CD8-positive, alpha-beta memory T cell (primary cell): Measurements from ENCODE around the gene DMGDH. TPM values are rescaled to one million over a fixed set of nuclear protein-coding genes. Genes with fewer than 3 reads are reported as not detected.
A peak's percentile ranks its signal among the peaks of the same experiment; 100 is the strongest.

ENCODE experiments used
- CTCF ChIA-PET: fragments of 350-600 bp; sonication (Branson Sonifier 250); formaldehyde crosslinking; loops from one replicate; lab custom pipeline; 2021; ENCODE audit warnings: antibody characterized with exemption; lab: Charles Lee
- POLR2A ChIA-PET: fragments of 350-600 bp; sonication (Branson Sonifier 250); formaldehyde crosslinking; loops from one replicate; lab custom pipeline; 2021; ENCODE audit warnings: antibody characterized with exemption; lab: Charles Lee
- DNase-seq, 5 donors: peaks; one replicate each; pipeline versions ENCODE4 v3.0.0 to v3.0.0-alpha.2; 2020 to 2022; ENCODE audit warnings: mixed read lengths in 1 of 5
- H3K27ac ChIP-seq: one replicate; pipeline ENCODE4 v1.7.0; 2013; ENCODE audit warnings: low read depth, mild to moderate bottlenecking, low read length, moderate library complexity
- H3K27me3 ChIP-seq: 2 replicates; pipeline ENCODE4 v1.7.0; 2013; ENCODE audit warnings: low read length, mild to moderate bottlenecking; ENCODE audit not compliant: insufficient read depth, poor library complexity, severe bottlenecking
- H3K36me3 ChIP-seq: 2 replicates; pipeline ENCODE4 v1.7.0; 2013; ENCODE audit warnings: mild to moderate bottlenecking, low read length, moderate library complexity; ENCODE audit not compliant: insufficient read depth
- H3K4me1 ChIP-seq: 2 replicates; pipeline ENCODE4 v1.7.0; 2013; ENCODE audit warnings: mild to moderate bottlenecking, low read length, moderate library complexity; ENCODE audit not compliant: insufficient read depth
- H3K4me3 ChIP-seq: 2 replicates; pipeline ENCODE4 v1.7.0; 2013; ENCODE audit warnings: mild to moderate bottlenecking, low read length
- H3K9me3 ChIP-seq: 2 replicates; pipeline ENCODE4 v1.7.0; 2013; ENCODE audit warnings: mild to moderate bottlenecking, low read length
- H3K27ac Mint-ChIP-seq, 8 donors: one replicate each; pipeline ENCODE4 v1.8.0; 2020 to 2021; ENCODE audit warnings: mixed read lengths in 8 of 8, mild to moderate bottlenecking in 6 of 8, inconsistent platforms in 3 of 8, moderate library complexity in 3 of 8
- H3K27me3 Mint-ChIP-seq, 2 donors: one replicate each; pipeline ENCODE4 v1.8.0; 2020 to 2021; ENCODE audit warnings: mixed read lengths in 2 of 2, mild to moderate bottlenecking in 1 of 2, moderate library complexity in 1 of 2
- H3K36me3 Mint-ChIP-seq, 3 donors: one replicate each; pipeline ENCODE4 v1.8.0; 2020 to 2021; ENCODE audit warnings: mixed read lengths in 3 of 3, inconsistent platforms in 1 of 3, mild to moderate bottlenecking in 1 of 3
- H3K4me1 Mint-ChIP-seq, 3 donors: one replicate each; pipeline ENCODE4 v1.8.0; 2020 to 2021; ENCODE audit warnings: mixed read lengths in 3 of 3, inconsistent platforms in 1 of 3, mild to moderate bottlenecking in 1 of 3
- H3K4me3 Mint-ChIP-seq, 7 donors: one replicate each; pipeline ENCODE4 v1.8.0; 2020 to 2021; ENCODE audit warnings: mixed read lengths in 7 of 7, mild to moderate bottlenecking in 6 of 7, moderate library complexity in 4 of 7, inconsistent platforms in 2 of 7
- H3K9me3 Mint-ChIP-seq, 5 donors: one replicate each; pipeline ENCODE4 v1.8.0; 2020 to 2022; ENCODE audit warnings: mixed read lengths in 5 of 5, mild to moderate bottlenecking in 3 of 5, moderate library complexity in 2 of 5, inconsistent platforms in 1 of 5
- polyA plus RNA-seq: library from polyadenylated mRNA; unstranded; fragments of 300-500 nt; fragmentation: Illumina TruSeq; gene quantifications from one replicate; pipeline ENCODE4 v1.2.3, GENCODE V29; 2021
- total RNA-seq, 2 experiments: library from RNA; stranded (reverse); gene quantifications; one replicate each; pipeline ENCODE4 v1.2.3, GENCODE V29; 2021

The DMGDH gene
- total and polyA plus RNA-seq, 3 experiments from 2014 or later = not detected

DNA sequence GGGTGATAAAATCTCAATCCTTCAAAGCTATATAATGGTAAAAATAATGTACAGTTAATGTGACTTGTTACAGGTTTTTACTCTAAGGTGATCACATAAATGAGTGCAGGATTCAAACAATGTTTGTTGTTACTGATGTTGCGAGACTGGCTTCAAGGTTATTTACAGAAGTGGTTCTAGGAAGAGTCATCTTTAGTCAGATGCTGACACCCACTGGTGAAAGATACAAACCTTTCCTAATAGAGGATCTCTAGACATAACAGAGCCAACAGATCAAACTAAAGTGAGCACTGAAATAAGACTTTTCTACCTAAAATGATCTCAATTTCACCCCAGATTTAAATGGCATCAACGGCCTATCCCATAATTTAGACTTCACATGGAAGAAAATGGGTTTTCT is 104.6 kb downstream of the DMGDH start:
- Mint-ChIP-seq H3K27me3 (no peaks in the 10 kb centered on the region), H3K4me3 (no peak overlapping the region), H3K27ac (no peak overlapping the region), H3K36me3 (peaks cover 14 to 43% (median 16%) of the 10 kb centered on the region in 3 donors), H3K9me3 (no peaks in the 10 kb centered on the region), H3K4me1 (no peaks in the 10 kb centered on the region)
- no peak overlapping the region for H3K27ac ChIP-seq
- H3K4me3 ChIP-seq = no peak overlapping the region
- H3K9me3 ChIP-seq = no peaks in the 10 kb centered on the region
- CTCF ChIA-PET = no interaction called here
- no peak for DNase-seq
- POLR2A ChIA-PET = no interaction called here
- no peaks in the 10 kb centered on the region for H3K27me3 ChIP-seq
- H3K36me3 ChIP-seq = no peaks in the 10 kb centered on the region
- no peaks in the 10 kb centered on the region for H3K4me1 ChIP-seq

DNA sequence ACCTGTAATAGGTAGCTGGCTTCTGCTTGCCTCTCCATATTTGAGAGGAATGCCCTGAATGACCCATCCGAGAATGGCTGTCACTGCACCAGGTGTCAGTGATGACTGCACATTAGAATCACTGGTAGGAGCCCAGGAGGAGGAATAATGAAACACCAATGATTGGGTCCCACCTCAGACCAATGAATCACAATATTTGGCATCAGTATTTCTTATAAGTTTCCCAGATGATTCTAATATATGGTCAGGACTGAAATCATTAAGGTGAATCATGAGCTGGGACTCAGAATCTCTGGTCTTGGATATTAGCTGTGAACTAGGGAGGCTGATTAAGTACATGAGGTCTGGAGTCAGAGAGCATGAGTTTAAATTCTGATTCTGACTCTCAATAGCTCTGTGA is 107.7 kb downstream of the DMGDH start:
- no peaks in the 10 kb centered on the region for H3K9me3 Mint-ChIP-seq
- H3K27ac ChIP-seq = no peak overlapping the region
- no peaks in the 10 kb centered on the region for H3K9me3 ChIP-seq
- no peaks in the 10 kb centered on the region for H3K27me3 Mint-ChIP-seq
- no peaks in the 10 kb centered on the region for H3K4me1 ChIP-seq
- ChIA-PET CTCF (no interaction called here), POLR2A (no interaction called here)
- H3K36me3 Mint-ChIP-seq = peaks cover 16 to 37% (median 18%) of the 10 kb centered on the region in 3 donors
- no peak overlapping the region for H3K4me3 Mint-ChIP-seq
- H3K36me3 ChIP-seq = no peaks in the 10 kb centered on the region
- H3K4me3 ChIP-seq = no peak overlapping the region
- peak overlapping the region in 1 of 8 donors; percentile 85 for H3K27ac Mint-ChIP-seq
- H3K27me3 ChIP-seq = no peaks in the 10 kb centered on the region
- DNase-seq = no peak
- H3K4me1 Mint-ChIP-seq = no peaks in the 10 kb centered on the region

DNA sequence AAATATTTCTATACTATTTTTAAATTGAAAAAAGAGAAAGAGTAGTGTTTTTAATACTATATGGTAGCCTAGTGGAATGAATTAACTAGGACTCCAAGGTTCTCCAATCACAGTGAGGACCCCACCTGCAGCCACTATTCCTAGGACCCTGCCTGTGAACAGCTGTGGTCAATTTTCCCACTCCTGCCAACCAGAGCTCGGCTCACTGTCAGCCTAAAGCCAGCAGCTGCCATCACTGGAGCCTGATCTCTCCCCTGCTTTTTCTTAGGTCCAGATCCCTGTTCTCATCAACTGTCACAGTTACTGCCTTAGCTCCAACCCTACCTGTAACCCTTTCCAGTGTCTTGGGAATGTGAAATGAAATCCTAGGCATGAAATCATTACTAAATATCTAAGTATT is 109.7 kb downstream of the DMGDH start:
- Histone ChIP-seq H3K27ac (no peak overlapping the region), H3K27me3 (no peaks in the 10 kb centered on the region), H3K4me1 (no peaks in the 10 kb centered on the region), H3K9me3 (no peaks in the 10 kb centered on the region), H3K4me3 (no peak overlapping the region), H3K36me3 (no peaks in the 10 kb centered on the region)
- Mint-ChIP-seq H3K9me3 (no peaks in the 10 kb centered on the region), H3K36me3 (peaks cover 21 to 34% (median 23%) of the 10 kb centered on the region in 3 donors), H3K4me1 (no peaks in the 10 kb centered on the region), H3K4me3 (no peak overlapping the region), H3K27me3 (no peaks in the 10 kb centered on the region), H3K27ac (peak overlapping the region in 2 of 8 donors; percentile 27 to 75)
- ChIA-PET CTCF (no interaction called here), POLR2A (no interaction called here)
- DNase-seq = no peak

DNA sequence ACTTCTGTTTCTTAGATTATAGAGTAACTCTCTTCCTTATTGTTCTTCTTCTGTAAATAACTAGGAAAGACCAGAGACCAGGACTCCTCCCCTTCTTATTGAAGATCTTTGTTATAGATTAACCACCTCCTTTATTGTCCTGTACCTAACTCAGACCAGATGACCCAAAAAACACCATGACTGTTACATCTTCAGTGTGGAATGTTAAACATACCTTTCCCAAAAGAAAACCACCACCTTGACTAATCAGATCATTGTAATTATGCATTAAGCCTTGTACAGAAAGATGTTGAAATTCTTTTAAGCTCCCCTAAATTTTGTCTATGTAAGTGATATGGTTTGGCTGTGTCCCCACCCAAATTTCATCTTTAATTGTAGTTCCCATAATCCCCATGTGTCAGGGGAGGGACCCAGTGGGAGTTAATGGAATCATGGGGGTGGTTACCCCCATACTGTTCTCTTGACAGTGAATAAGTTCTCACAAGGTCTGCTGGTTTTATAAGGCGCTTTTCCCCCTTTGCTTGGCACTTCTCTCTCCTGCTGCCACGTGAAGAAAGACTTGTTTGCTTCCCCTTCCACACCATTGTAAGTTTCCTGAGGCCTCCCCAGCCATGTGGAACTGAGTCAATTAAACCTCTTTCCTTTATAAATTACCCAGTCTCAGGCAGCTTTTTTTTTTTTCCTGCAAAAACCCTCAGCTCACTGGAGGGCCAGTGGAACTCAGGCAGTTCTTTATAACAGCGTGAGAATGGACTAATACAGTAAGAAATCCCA is 110.6 kb downstream of the DMGDH start:
- H3K4me3 ChIP-seq = no peak overlapping the region
- no peaks in the 10 kb centered on the region for H3K27me3 ChIP-seq
- Mint-ChIP-seq H3K9me3 (no peaks in the 10 kb centered on the region), H3K4me3 (no peak overlapping the region), H3K27me3 (no peaks in the 10 kb centered on the region), H3K27ac (no peak overlapping the region), H3K36me3 (peaks cover 14 to 25% (median 24%) of the 10 kb centered on the region in 3 donors), H3K4me1 (peaks cover 0 to 3% (median 2%) of the 10 kb centered on the region in 3 donors)
- H3K27ac ChIP-seq = no peak overlapping the region
- no peaks in the 10 kb centered on the region for H3K9me3 ChIP-seq
- H3K4me1 ChIP-seq = no peaks in the 10 kb centered on the region
- ChIA-PET CTCF (no interaction called here), POLR2A (no interaction called here)
- H3K36me3 ChIP-seq = no peaks in the 10 kb centered on the region
- DNase-seq = no peak

DNA sequence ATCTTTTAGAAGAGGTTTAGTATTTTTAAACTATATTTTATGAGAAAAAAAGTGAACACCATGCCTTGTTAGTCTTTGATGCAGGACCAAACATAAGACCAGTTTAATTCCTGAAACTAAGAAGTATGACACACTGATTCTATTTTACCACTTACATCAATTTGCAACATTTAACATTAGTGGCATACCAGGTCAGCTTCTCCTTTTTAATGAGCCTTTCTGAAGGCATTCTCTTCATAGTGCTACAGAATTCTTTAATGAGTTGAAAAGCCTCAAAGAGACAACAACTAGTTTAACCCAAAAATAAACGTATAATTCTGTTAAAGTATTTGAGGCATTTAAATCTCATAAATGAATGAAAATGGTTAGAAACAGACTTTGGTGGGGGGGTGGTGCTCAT is 112.6 kb downstream of the DMGDH start:
- Histone ChIP-seq H3K36me3 (no peaks in the 10 kb centered on the region), H3K4me1 (no peaks in the 10 kb centered on the region), H3K27me3 (no peaks in the 10 kb centered on the region), H3K9me3 (no peaks in the 10 kb centered on the region), H3K27ac (no peak overlapping the region), H3K4me3 (no peak overlapping the region)
- H3K4me1 Mint-ChIP-seq = peaks cover 5 to 14% (median 8%) of the 10 kb centered on the region in 3 donors
- no peak overlapping the region for H3K4me3 Mint-ChIP-seq
- H3K27me3 Mint-ChIP-seq = no peaks in the 10 kb centered on the region
- peaks cover 9 to 22% (median 18%) of the 10 kb centered on the region in 3 donors for H3K36me3 Mint-ChIP-seq
- no peaks in the 10 kb centered on the region for H3K9me3 Mint-ChIP-seq
- H3K27ac Mint-ChIP-seq = no peak overlapping the region
- ChIA-PET CTCF (no interaction called here), POLR2A (no interaction called here)
- no peak for DNase-seq

DNA sequence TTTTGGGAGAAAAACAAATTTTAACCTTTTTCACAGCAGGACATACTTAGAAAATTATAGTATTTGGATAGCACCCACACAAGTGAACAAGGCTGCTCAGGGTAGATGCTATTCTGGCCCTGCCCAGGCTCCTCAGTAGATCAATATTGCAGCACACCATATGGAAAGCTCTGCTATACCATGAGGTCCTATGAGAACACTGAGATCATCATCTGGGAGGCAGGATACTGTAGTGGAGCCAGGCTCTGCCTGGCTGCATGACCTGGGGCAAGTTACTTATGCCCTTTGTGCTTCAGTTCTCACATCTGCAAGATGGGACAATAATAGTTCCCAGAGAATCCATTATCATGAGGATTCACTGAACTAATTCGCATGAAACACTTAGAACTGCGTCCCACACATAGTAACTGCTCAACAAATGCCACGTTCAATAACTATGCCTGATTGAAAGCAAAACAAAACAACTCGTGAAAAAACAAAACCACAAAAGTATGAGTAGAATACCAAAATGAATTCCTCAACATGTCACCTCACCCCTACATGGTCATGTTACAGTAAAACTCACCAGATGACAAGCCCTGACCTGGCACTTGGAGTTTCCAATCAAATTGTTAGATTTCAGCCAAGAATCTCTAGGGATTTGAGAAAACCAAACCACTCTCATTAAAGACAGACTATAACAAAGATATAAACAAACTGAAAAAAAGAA is 116.2 kb downstream of the DMGDH start:
- no peaks in the 10 kb centered on the region for H3K9me3 Mint-ChIP-seq
- Histone ChIP-seq H3K9me3 (no peaks in the 10 kb centered on the region), H3K27me3 (no peaks in the 10 kb centered on the region), H3K27ac (no peak overlapping the region), H3K4me3 (no peak overlapping the region), H3K36me3 (no peaks in the 10 kb centered on the region), H3K4me1 (no peaks in the 10 kb centered on the region)
- no peak overlapping the region for H3K4me3 Mint-ChIP-seq
- no peaks in the 10 kb centered on the region for H3K27me3 Mint-ChIP-seq
- no peak overlapping the region for H3K27ac Mint-ChIP-seq
- POLR2A ChIA-PET = no interaction called here
- CTCF ChIA-PET = no interaction called here
- DNase-seq = no peak
- H3K36me3 Mint-ChIP-seq = peaks cover 6 to 19% (median 16%) of the 10 kb centered on the region in 3 donors
- peaks cover 5 to 14% (median 8%) of the 10 kb centered on the region in 3 donors for H3K4me1 Mint-ChIP-seq

Other genes with a start within 250 kb of the DMGDH start
- gene ARSB, start 84.4 kb downstream of the DMGDH start, total RNA-seq = 10 to 100 TPM; 19.6 to 19.9 TPM
- gene ARSB, start 84.4 kb downstream of the DMGDH start, polyA plus RNA-seq = 5.1 TPM
- gene BHMT2, start 93 bp upstream of the DMGDH start, total RNA-seq = not detected
- gene BHMT2, start 93 bp upstream of the DMGDH start, polyA plus RNA-seq = not detected
- gene BHMT, start 42.1 kb upstream of the DMGDH start, total RNA-seq = not detected
- gene BHMT, start 42.1 kb upstream of the DMGDH start, polyA plus RNA-seq = not detected
- 1 to 10 TPM; 7.6 TPM for gene JMY, start 166.5 kb upstream of the DMGDH start, total RNA-seq
- gene JMY, start 166.5 kb upstream of the DMGDH start, polyA plus RNA-seq = 5.1 TPM